HL-60 (cell line): ENCODE measurements around the gene MFSD2A.

Source experiments
- GABPA ChIP-seq: IDR thresholded peaks from 2 replicates; pipeline ENCODE4 v1.6.1; 2012; ENCODE audit warnings: low read depth
- POLR2AphosphoS5 ChIP-seq: IDR thresholded peaks from 2 replicates; pipeline ENCODE4 v1.6.1; 2012; ENCODE audit warnings: low read depth
- SPI1 ChIP-seq: IDR thresholded peaks from 2 replicates; pipeline ENCODE4 v1.6.1; 2012; ENCODE audit warnings: low read depth, mild to moderate bottlenecking, borderline replicate concordance
- TF ChIP-seq, protein P1 (sequence below): IDR thresholded peaks from one replicate; pipeline ENCODE4 v1.5.1; 2011; ENCODE audit warnings: low read length, control low read depth, inconsistent platforms; ENCODE audit not compliant: insufficient read depth
- TF ChIP-seq, protein P2 (sequence below): IDR thresholded peaks from 2 replicates; pipeline ENCODE4 v1.6.1; 2012; ENCODE audit warnings: low read depth; ENCODE audit not compliant: insufficient replicate concordance

DNA sequence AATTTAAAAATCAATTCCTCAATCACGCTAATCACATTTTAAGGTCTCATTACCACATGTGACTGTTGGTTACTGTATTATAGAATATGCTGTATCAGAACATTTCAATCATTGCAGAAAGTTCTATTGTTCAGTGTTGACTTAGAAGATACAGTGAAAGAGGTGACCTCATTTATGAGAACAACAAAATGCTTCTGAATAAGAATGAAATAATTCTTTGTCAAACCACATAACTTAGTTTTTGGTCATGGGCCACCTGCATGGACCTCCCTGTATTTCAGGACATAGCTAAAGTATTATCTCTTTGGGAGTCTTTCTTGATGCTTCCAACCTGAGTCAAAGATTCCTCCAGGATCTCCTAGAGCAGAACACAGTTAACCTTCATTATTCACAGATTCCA, 22.3 kb downstream of the MFSD2A start:
- TF ChIP-seq, protein P1, sequence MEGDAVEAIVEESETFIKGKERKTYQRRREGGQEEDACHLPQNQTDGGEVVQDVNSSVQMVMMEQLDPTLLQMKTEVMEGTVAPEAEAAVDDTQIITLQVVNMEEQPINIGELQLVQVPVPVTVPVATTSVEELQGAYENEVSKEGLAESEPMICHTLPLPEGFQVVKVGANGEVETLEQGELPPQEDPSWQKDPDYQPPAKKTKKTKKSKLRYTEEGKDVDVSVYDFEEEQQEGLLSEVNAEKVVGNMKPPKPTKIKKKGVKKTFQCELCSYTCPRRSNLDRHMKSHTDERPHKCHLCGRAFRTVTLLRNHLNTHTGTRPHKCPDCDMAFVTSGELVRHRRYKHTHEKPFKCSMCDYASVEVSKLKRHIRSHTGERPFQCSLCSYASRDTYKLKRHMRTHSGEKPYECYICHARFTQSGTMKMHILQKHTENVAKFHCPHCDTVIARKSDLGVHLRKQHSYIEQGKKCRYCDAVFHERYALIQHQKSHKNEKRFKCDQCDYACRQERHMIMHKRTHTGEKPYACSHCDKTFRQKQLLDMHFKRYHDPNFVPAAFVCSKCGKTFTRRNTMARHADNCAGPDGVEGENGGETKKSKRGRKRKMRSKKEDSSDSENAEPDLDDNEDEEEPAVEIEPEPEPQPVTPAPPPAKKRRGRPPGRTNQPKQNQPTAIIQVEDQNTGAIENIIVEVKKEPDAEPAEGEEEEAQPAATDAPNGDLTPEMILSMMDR, result no peak
- TF ChIP-seq GABPA, result no peak
- no peak for TF ChIP-seq POLR2AphosphoS5
- no peak for TF ChIP-seq SPI1
- TF ChIP-seq, protein P2, sequence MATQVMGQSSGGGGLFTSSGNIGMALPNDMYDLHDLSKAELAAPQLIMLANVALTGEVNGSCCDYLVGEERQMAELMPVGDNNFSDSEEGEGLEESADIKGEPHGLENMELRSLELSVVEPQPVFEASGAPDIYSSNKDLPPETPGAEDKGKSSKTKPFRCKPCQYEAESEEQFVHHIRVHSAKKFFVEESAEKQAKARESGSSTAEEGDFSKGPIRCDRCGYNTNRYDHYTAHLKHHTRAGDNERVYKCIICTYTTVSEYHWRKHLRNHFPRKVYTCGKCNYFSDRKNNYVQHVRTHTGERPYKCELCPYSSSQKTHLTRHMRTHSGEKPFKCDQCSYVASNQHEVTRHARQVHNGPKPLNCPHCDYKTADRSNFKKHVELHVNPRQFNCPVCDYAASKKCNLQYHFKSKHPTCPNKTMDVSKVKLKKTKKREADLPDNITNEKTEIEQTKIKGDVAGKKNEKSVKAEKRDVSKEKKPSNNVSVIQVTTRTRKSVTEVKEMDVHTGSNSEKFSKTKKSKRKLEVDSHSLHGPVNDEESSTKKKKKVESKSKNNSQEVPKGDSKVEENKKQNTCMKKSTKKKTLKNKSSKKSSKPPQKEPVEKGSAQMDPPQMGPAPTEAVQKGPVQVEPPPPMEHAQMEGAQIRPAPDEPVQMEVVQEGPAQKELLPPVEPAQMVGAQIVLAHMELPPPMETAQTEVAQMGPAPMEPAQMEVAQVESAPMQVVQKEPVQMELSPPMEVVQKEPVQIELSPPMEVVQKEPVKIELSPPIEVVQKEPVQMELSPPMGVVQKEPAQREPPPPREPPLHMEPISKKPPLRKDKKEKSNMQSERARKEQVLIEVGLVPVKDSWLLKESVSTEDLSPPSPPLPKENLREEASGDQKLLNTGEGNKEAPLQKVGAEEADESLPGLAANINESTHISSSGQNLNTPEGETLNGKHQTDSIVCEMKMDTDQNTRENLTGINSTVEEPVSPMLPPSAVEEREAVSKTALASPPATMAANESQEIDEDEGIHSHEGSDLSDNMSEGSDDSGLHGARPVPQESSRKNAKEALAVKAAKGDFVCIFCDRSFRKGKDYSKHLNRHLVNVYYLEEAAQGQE, result no peak
